HCT116 (cell line): ENCODE results near the gene CFAP61. TPM values are rescaled to one million over a fixed set of nuclear protein-coding genes. Genes with fewer than 3 reads are reported as not detected.

Source experiments
- ATAC-seq: fragments of 200-7000 bp; cut with Tn5 transposase; 2 replicates; pipeline ENCODE4 v1.9.1; 2020; ENCODE audit warnings: mild to moderate bottlenecking, moderate library complexity
- BruUV-seq: library from RNA; stranded (reverse); fragments of 400-500 nt; replicated peaks from 2 replicates; lab custom pipeline; 2021; lab: Mats Ljungman, UMichigan
- CTCF ChIA-PET: fragments of 300-600 bp; sonication (Branson Sonifier 250); formaldehyde crosslinking; loops from one replicate; lab custom pipeline; 2021; ENCODE audit warnings: antibody characterized with exemption; lab: Charles Lee
- POLR2A ChIA-PET: fragments of 300-600, 350-600 bp; sonication (Branson Sonifier 250); formaldehyde crosslinking; loops from one replicate; lab custom pipeline; 2021; ENCODE audit warnings: antibody characterized with exemption; lab: Charles Lee
- RAD21 ChIA-PET, 2 experiments: fragments of 300-600 bp; sonication (Branson Sonifier 250); formaldehyde crosslinking; loops; one replicate each; lab custom pipeline; 2023; ENCODE audit warnings: low total read pairs in 2 of 2; ENCODE audit not compliant: uncharacterized antibody in 2 of 2, unreplicated experiment in 2 of 2, low non-redundant PET in 1 of 2; lab: Charles Lee
- DNase-seq: peaks from one replicate; pipeline ENCODE4 v3.0.0-alpha.2; 2010; ENCODE audit warnings: low read depth, low spot score
- H2AFZ ChIP-seq: fragments of 200-600 bp; shearing (Covaris generic), sonication (generic); 2 replicates; pipeline ENCODE4 v1.6.1; 2017; ENCODE audit warnings: low read depth, mixed run types, mixed read lengths, antibody characterized with exemption, low read length; ENCODE audit not compliant: poor library complexity, severe bottlenecking
- H3K27ac ChIP-seq: 2 replicates; pipeline ENCODE4 v1.5.1; 2012; ENCODE audit warnings: low read depth, low read length
- H3K27me3 ChIP-seq: fragments of 200-600 bp; sonication (generic); 2 replicates; pipeline ENCODE4 v1.6.1; 2016; ENCODE audit warnings: mixed run types, low read length, mixed read lengths; ENCODE audit not compliant: insufficient read depth
- H3K36me3 ChIP-seq, 2 experiments: fragments of 200-500 bp in 1 of 2; fragments of 200-600 bp in 1 of 2; sonication (Bioruptor generic) in 1 of 2; sonication (generic) in 1 of 2; 2 replicates each; pipeline versions ENCODE4 v1.5.1 to v1.6.1; 2014 to 2016; ENCODE audit warnings: low read length in 2 of 2, inconsistent platforms in 1 of 2, mixed read lengths in 1 of 2, mixed run types in 1 of 2; ENCODE audit not compliant: insufficient read depth in 2 of 2, control insufficient read depth in 1 of 2
- H3K4me1 ChIP-seq, 2 experiments: fragments of 200-600 bp in 1 of 2; sonication (generic) in 1 of 2; 2 replicates each; pipeline versions ENCODE4 v1.5.1 to v1.6.1; 2012 to 2017; ENCODE audit warnings: low read length in 2 of 2, inconsistent platforms in 1 of 2, mild to moderate bottlenecking in 1 of 2, mixed read lengths in 1 of 2, mixed run types in 1 of 2, moderate library complexity in 1 of 2; ENCODE audit not compliant: insufficient read depth in 2 of 2, control insufficient read depth in 1 of 2
- H3K4me2 ChIP-seq: fragments of 200-600 bp; sonication (generic); 2 replicates; pipeline ENCODE4 v1.6.1; 2017; ENCODE audit warnings: mixed run types, low read length, mixed read lengths
- H3K4me3 ChIP-seq, 2 experiments: fragments of 200-600 bp in 1 of 2; sonication (generic) in 1 of 2; replicated peaks in 1 of 2; 2 replicates each; pipeline ENCODE4 v1.5.1; 2011 to 2016; ENCODE audit warnings: low read length in 2 of 2, control low read depth in 1 of 2, low read depth in 1 of 2, mild to moderate bottlenecking in 1 of 2, mixed read lengths in 1 of 2, mixed run types in 1 of 2
- H3K79me2 ChIP-seq: fragments of 200-600 bp; sonication (generic); 2 replicates; pipeline ENCODE4 v1.6.1; 2017; ENCODE audit warnings: mild to moderate bottlenecking, mixed run types, low read length, moderate library complexity, mixed read lengths; ENCODE audit not compliant: insufficient read depth
- H3K9ac ChIP-seq: fragments of 200-600 bp; sonication (generic); 2 replicates; pipeline ENCODE4 v1.6.1; 2016; ENCODE audit warnings: low read length, mixed read lengths
- H3K9me2 ChIP-seq: fragments of 200-600 bp; sonication (generic), shearing (Covaris generic); 2 replicates; pipeline ENCODE4 v1.6.1; 2017; ENCODE audit warnings: mixed run types, mild to moderate bottlenecking, moderate library complexity; ENCODE audit not compliant: insufficient read depth
- H3K9me3 ChIP-seq, 2 experiments: fragments of 200-500 bp in 1 of 2; fragments of 200-600 bp in 1 of 2; sonication (Bioruptor generic) in 1 of 2; sonication (generic) in 1 of 2; 2 replicates each; pipeline ENCODE4 v1.6.1; 2014 to 2017; ENCODE audit warnings: low read length in 2 of 2, mixed read lengths in 2 of 2, inconsistent platforms in 1 of 2, low read depth in 1 of 2, mild to moderate bottlenecking in 1 of 2, mixed run types in 1 of 2, moderate library complexity in 1 of 2; ENCODE audit not compliant: control insufficient read depth in 1 of 2, insufficient read depth in 1 of 2
- H4K20me1 ChIP-seq: fragments of 200-600 bp; sonication (generic), shearing (Covaris generic); 2 replicates; pipeline ENCODE4 v1.6.1; 2017; ENCODE audit warnings: mixed run types, mild to moderate bottlenecking, moderate library complexity; ENCODE audit not compliant: insufficient read depth
- ATF3 ChIP-seq: IDR thresholded peaks from 2 replicates; pipeline ENCODE4 v1.6.1; 2012
- CTCF ChIP-seq, 3 experiments: fragments of 200-600 bp in 1 of 3; sonication (generic) in 1 of 3; IDR thresholded peaks in 2 of 3; conservative IDR thresholded peaks in 1 of 3; 2 replicates each; pipeline ENCODE4 v1.5.1; 2012 to 2017; ENCODE audit warnings: low read depth in 2 of 3, low read length in 2 of 3, antibody characterized with exemption in 1 of 3, borderline replicate concordance in 1 of 3, control low read depth in 1 of 3, mild to moderate bottlenecking in 1 of 3, mixed read lengths in 1 of 3, mixed run types in 1 of 3, moderate library complexity in 1 of 3; ENCODE audit not compliant: insufficient read depth in 1 of 3
- EZH2 ChIP-seq: fragments of 200-600 bp; sonication (generic); IDR thresholded peaks from 2 replicates; pipeline ENCODE4 v1.6.1; 2017; ENCODE audit warnings: antibody characterized with exemption, mixed run types
- FOSL1 ChIP-seq: IDR thresholded peaks from 2 replicates; pipeline ENCODE4 v1.6.1; 2012; ENCODE audit warnings: low read depth
- JUND ChIP-seq: IDR thresholded peaks from 2 replicates; pipeline ENCODE4 v1.6.1; 2012
- MAX ChIP-seq: IDR thresholded peaks from 2 replicates; pipeline ENCODE4 v1.6.1; 2012
- POLR2A ChIP-seq: IDR thresholded peaks from 2 replicates; pipeline ENCODE4 v1.7.0; 2011; ENCODE audit warnings: borderline replicate concordance; ENCODE audit not compliant: insufficient read depth, insufficient read length; ENCODE audit errors: extremely low read depth
- SRF ChIP-seq: IDR thresholded peaks from 2 replicates; pipeline ENCODE4 v1.6.1; 2012; ENCODE audit warnings: low read depth
- YY1 ChIP-seq: IDR thresholded peaks from 2 replicates; pipeline ENCODE4 v1.6.1; 2011; ENCODE audit warnings: low read length, low read depth, moderate library complexity, mild to moderate bottlenecking; ENCODE audit not compliant: insufficient replicate concordance; ENCODE audit errors: extremely low read depth
- intact Hi-C: fragments of 100-400 bp; cut with micrococcal nuclease; formaldehyde crosslinking; loops from 2 replicates; pipeline ENCODE4 v1.10.0; 2022
- total RNA-seq: library from RNA; stranded (reverse); gene quantifications from one replicate; pipeline ENCODE4 v1.2.1, GENCODE V29; 2021; ENCODE audit not compliant: unreplicated experiment

CFAP61 gene
- total RNA-seq, 1 experiment from 2014 or later, result 1.7 TPM

- no peak for TF ChIP-seq ATF3
- no peak for TF ChIP-seq EZH2
- no peak for TF ChIP-seq YY1
- no peak for TF ChIP-seq POLR2A
- TF ChIP-seq SRF, result no peak
- TF ChIP-seq JUND, result no peak
- TF ChIP-seq CTCF (IDR thresholded peaks at IDR 0.05 in 2 of 3, conservative IDR thresholded peaks at IDR 0.05 in 1 of 3; ENCODE audit: borderline replicate concordance in 1 of 3, insufficient read depth in 1 of 3, low read depth in 2 of 3, low read length in 2 of 3), result no peak
- TF ChIP-seq FOSL1, result no peak
- TF ChIP-seq MAX, result no peak
Measured at GRCh38 chr20:20065361-20065760, 13.0 kb downstream of the CFAP61 start (continued).

- no peaks in the 10 kb centered on the region for H3K79me2 ChIP-seq
- intact Hi-C loops, result no loop called here
- H3K4me2 ChIP-seq, result no peak overlapping the region
- no peaks in the 10 kb centered on the region for H3K9me3 ChIP-seq
- H3K9me2 ChIP-seq, result no peaks in the 10 kb centered on the region
- H3K27ac ChIP-seq, result no peak overlapping the region
- ATAC-seq (no peak), DNase-seq (no peak)
- POLR2A ChIA-PET, result no interaction called here
- H3K9ac ChIP-seq, result no peak overlapping the region
- CTCF ChIA-PET, result no interaction called here
- no peak for TF ChIP-seq ATF3
- no peak for TF ChIP-seq JUND
- no peaks in the 10 kb centered on the region for H4K20me1 ChIP-seq
- no peak overlapping the region for H2AFZ ChIP-seq
- no peaks in the 10 kb centered on the region for H3K27me3 ChIP-seq
- H3K4me1 ChIP-seq, result no peaks in the 10 kb centered on the region
- no peak overlapping the region for H3K4me3 ChIP-seq
- no peaks in the 10 kb centered on the region for H3K36me3 ChIP-seq
- BruUV-seq, result no TSS peak
- RAD21 ChIA-PET, result no interaction called here
Measured at GRCh38 chr20:20070871-20071726, 18.8 kb downstream of the CFAP61 start.
